ENCODE data around the gene SELENOH.

GRCh38 chr11:57770793-57771192, 29.5 kb downstream of the SELENOH start:
- TF ChIP-seq KDM1A (IDR thresholded peaks at IDR 0.05) (no peak), CTCF (IDR thresholded peaks at IDR 0.05 in 2 of 3, conservative IDR thresholded peaks at IDR 0.05 in 1 of 3; ENCODE audit: insufficient read depth in 2 of 3, low read depth in 1 of 3, low read length in 3 of 3) (no peak), ZNF184 (CRISPR knock-in tag; IDR thresholded peaks at IDR 0.05) (no peak), SP1 (CRISPR knock-in tag; IDR thresholded peaks at IDR 0.05) (no peak), ZNF121 (CRISPR knock-in tag; conservative IDR thresholded peaks at IDR 0.05) (no peak), TAL1 (IDR thresholded peaks at IDR 0.05) (no peak), ELF1 (tag; IDR thresholded peaks at IDR 0.05) (no peak), ZNF274 (IDR thresholded peaks at IDR 0.05; ENCODE audit: borderline replicate concordance, low read depth, low read length) (no peak), MAX (CRISPR knock-in tag; IDR thresholded peaks at IDR 0.05) (no peak), FOS (IDR thresholded peaks at IDR 0.05; ENCODE audit: extremely low read depth, insufficient read length) (no peak), GATAD2A (IDR thresholded peaks at IDR 0.05) (no peak)

All from K562 (cell line).